Erythroblast (primary cell): ENCODE results near the gene GAA.

Experiments
- DNase-seq, 2 experiments: peaks; one replicate each; lab custom pipeline; 2025; lab: John Stamatoyannopoulos, UW
- GATA1 ChIP-seq: IDR thresholded peaks from 2 replicates; pipeline ENCODE4 v1.6.1; 2011; ENCODE audit warnings: low read depth, mild to moderate bottlenecking, control low read depth, low read length, moderate library complexity
- POLR2A ChIP-seq: IDR thresholded peaks from 2 replicates; pipeline ENCODE4 v1.6.1; 2011; ENCODE audit warnings: mild to moderate bottlenecking, low read length

GAA gene

DNA sequence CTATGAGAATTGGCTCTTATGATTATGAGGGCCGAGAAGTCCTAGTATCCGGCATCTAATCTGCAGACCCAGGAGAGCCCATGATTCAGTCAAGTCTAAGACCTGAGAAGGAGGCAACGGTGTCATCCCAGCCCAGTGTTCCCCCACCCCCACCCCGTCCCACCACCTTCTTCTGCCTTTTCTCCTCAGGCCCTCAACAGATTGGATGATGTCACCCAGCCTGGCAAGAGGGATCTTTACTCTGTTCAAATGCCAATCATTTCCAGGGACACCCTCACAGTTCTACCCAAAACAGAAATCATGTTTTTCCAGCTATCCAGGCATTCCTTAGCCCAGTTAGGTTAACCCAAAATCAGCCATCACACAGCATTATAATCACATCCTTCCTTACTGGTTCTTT is 10.0 kb upstream of the GAA start:
- TF ChIP-seq GATA1 (no peak), POLR2A (no peak)
- no peak for DNase-seq

DNA sequence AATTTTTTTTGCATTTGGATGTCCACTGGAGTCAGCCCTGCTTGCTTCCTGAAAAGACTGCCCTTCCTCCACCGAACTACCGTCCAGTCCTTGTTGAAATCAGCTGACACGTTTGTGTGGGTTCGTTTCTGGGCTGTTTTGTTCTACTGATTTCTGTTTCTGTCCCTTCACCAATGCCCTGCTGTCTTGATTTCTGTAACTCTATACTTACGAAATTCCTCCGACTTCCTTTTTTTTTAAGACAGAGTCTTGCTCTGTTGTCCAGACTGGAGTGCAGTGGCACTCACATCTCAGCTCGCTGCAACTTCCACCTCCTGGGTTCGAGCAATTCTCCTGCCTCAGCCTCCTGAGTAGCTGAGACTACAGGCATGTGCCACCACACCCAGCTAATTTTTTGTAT is 8.4 kb upstream of the GAA start:
- TF ChIP-seq POLR2A (no peak), GATA1 (no peak)
- no peak for DNase-seq

DNA sequence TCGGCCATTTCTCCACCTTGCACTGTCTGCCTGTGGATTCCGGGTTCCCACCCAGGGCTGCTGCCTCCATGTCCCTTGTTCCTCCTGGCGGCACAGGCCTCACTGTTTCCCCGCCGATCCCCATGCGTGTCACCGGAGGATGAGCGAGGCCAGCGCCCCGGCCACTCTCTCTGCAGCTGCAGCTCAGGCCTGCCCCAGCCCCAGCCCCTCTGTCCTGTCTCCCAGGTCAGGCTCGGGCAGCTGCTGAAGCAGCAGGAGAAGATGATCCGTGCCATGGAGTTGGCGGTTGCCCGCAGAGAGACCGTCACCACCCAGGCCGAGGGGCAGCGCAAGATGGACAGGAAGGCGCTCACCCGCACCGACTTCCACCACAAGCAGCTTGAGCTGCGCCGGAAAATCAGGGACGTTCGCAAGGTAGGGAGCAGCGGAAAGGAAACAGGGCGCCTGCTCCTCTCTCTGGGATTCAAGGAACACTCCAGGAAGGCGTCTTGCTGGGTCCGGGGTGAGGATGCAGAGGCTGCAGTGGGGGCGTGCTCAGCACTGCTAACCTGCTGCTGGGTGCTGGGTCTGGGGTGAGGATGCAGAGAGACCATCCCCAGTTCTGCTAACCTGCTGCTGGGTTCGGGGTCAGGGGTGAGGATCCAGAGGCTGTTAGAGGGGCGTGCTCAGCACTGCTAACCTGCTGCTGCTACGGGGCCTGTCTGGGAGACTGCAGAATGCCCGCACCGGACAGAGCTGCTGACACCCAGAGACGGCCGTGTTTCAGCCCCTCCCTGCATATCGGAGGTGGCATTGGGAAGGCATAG is 6.1 kb upstream of the GAA start:
- no peak for TF ChIP-seq GATA1
- DNase-seq, result no peak

DNA sequence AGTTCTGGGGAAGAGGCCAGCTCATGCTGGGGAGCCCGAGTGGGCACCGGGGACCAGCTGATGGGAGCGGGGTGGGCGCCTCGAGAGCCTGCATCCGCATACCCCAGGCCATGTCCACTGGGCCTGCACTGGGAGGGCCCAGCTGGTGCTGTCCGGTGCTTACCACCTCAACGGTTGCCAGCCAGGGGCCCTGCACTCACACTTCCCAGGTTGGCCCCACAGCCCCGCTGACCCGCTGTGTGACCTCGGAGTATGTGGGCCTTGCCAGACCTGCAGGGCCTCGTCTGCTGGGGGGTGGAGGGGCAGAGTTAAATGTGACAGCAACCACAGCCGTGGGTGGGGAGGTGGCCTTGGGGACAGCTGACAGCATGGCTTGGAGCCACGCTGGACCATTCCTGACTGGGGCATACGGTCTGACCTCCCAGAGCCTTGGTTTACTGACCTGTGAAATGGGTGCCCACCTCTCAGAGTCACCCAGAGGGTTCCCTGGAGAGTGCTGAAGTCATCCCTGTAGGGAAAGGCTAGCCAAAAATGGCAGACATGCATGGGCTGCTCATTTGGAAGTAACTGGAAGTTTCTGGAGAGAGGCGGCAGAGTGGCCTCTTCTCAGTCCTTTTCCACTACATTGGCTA is 5.4 kb upstream of the GAA start:
- TF ChIP-seq POLR2A, result no peak
- no peak for TF ChIP-seq GATA1
- DNase-seq, result no peak

DNA sequence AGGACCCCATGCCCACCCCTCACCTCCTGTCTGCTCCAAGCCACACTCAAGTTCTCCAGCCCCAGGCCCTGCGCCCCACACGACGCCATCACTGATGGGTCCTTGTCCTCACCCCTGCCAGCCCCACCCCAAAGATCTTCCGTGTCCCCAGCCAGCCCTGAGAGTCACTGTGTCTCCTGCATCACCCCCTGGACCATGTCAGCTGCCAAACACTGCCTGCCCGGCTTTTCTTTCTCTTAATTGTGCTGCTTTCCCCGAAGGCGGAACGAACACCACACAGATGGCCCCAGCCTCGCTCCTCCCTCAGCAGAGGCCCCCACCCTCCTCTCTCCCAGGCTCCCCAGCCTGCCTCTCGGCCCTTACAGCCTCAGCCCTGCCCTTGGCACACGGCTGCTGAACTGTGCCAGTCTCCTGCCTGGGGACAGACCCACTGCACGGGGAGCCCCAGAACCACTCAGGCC is 4.8 kb upstream of the GAA start:
- no peak for DNase-seq
- TF ChIP-seq POLR2A (no peak), GATA1 (no peak)

DNA sequence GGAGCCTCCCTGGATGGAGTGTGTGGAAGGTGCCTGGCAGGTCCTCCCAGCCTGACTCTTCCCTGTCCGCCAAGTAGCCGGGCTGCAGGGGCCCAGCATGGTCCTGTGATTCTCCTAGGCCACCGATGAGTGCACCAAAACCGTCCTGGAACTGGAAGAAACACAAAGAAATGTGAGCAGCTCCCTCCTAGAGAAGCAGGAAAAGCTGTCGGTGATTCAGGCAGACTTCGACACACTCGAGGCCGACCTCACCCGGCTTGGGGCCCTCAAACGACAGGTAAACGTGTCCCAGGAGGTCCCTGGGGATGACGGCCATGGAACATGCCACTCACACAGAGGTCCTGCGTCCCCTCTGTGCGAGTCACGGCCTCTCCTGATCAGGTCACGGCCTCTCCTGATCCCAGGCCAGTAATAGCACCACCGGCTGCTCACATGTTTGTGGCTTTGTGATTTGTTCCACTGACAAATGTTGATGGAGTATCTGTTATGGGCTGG is 4.2 kb upstream of the GAA start:
- DNase-seq, result no peak
- TF ChIP-seq GATA1, result no peak
- no peak for TF ChIP-seq POLR2A

DNA sequence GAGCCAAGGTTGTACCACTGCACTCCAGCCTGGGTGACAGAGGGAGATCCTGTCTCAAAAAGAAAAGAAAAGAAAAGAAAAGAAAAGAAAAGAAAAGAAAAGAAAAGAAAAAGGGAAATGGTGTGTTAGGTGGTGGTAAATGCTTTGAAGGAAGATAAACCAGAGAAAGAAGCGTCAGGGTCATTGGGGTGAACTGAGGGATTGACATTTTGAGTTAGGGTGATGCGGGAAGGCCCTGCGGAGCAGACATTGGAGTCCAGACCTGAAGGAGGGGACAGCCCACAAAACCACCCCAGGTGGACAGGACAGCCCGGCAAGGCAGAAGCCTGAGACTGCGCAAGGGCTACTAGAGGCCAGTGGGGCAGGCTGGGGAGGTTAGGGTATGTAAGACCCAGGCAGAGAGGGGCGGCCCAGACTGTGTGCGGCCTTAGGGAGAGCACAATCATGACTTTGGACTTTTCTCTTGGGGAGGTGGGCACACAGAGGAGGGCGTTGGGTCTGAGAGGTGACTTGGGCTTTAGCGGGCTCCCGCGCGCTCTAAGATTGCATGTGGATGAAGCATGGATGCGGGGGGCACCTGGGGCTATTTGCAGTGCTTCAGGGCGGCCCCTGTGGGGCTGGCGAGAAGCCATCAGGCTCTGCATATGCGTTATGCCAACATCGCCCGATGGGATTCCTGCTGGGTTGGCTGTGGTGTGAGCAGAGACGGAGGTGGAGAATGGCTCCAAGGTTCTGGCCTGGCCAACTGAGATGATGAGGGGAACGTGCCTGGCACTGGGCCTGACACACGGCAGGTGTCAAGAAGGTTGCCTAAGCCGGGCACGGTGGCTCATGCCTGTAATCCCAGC is 3.3 kb upstream of the GAA start:
- no peak for DNase-seq
- TF ChIP-seq POLR2A (no peak), GATA1 (no peak)

DNA sequence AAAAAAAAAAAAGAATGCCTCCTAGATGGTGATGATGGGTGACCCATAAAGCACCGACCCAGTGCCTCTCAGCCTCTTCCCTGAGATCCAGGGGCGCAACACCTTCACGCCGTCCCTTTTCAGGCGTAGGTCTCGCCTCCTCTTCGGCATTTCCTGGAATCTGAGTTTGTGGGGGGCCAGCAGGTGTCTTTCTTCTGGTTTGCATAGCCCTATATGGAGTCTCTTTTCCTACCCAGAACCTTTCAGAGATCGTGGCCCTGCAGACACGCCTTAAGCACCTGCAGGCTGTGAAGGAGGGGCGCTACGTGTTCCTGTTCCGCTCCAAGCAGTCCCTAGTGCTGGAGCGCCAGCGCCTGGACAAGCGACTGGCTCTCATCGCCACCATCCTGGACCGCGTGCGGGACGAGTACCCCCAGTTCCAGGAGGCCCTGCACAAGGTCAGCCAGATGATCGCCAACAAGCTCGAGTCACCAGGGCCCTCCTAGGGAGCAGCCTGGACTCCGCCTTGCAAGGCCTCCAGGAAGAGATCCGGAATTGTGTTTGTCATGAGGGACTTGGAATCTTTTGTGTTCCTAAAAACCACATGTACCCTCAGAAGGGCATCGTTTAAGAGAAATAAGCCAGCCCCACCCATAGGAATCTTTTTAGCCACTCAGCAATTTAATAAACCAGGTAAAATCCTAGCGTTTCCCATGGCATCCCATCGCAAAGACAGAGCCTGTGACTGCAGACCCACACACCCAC is 1.9 kb upstream of the GAA start:
- no peak for TF ChIP-seq POLR2A
- TF ChIP-seq GATA1, result no peak

DNA sequence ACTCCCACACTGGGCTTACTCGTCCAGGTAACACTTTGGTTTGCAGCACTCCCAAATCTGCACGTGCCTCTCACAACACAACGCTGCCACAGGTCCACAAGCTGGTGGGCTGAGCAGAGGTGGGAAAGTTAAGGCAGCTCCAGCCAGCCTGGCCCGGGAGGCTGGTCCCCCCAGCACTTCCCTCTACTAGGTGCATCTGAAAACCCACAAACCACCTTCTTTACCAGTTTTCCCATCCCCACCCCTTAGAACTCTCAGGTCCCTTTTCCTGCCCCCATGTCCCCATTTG is 1.4 kb upstream of the GAA start:
- TF ChIP-seq GATA1, result no peak
- no peak for TF ChIP-seq POLR2A
- no peak for DNase-seq

More for the DNA sequence above, 1.9 kb upstream of the GAA start:
- no peak for DNase-seq

DNA sequence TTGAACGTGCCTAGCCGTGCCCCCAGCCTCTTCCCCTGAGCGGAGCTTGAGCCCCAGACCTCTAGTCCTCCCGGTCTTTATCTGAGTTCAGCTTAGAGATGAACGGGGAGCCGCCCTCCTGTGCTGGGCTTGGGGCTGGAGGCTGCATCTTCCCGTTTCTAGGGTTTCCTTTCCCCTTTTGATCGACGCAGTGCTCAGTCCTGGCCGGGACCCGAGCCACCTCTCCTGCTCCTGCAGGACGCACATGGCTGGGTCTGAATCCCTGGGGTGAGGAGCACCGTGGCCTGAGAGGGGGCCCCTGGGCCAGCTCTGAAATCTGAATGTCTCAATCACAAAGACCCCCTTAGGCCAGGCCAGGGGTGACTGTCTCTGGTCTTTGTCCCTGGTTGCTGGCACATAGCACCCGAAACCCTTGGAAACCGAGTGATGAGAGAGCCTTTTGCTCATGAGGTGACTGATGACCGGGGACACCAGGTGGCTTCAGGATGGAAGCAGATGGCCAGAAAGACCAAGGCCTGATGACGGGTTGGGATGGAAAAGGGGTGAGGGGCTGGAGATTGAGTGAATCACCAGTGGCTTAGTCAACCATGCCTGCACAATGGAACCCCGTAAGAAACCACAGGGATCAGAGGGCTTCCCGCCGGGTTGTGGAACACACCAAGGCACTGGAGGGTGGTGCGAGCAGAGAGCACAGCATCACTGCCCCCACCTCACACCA is 724 bp downstream of the GAA start:
- DNase-seq, result peak; percentile 63 to 67
- TF ChIP-seq GATA1, result no peak
- no peak for TF ChIP-seq POLR2A

DNA sequence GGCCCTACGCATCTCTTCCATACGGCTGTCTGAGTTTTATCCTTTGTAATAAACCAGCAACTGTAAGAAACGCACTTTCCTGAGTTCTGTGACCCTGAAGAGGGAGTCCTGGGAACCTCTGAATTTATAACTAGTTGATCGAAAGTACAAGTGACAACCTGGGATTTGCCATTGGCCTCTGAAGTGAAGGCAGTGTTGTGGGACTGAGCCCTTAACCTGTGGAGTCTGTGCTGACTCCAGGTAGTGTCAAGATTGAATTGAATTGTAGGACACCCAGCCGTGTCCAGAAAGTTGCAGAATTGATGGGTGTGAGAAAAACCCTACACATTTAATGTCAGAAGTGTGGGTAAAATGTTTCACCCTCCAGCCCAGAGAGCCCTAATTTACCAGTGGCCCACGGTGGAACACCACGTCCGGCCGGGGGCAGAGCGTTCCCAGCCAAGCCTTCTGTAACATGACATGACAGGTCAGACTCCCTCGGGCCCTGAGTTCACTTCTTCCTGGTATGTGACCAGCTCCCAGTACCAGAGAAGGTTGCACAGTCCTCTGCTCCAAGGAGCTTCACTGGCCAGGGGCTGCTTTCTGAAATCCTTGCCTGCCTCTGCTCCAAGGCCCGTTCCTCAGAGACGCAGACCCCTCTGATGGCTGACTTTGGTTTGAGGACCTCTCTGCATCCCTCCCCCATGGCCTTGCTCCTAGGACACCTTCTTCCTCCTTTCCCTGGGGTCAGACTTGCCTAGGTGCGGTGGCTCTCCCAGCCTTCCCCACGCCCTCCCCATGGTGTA is 1.5 kb downstream of the GAA start:
- no peak for TF ChIP-seq POLR2A
- no peak for TF ChIP-seq GATA1
- DNase-seq, result no peak
